ENCODE results near the gene UNC13B.

UNC13B gene

GRCh38 chr9:35306283-35306682, 144.5 kb downstream of the UNC13B start:
- no peak for TF ChIP-seq CTCF (conservative IDR thresholded peaks at IDR 0.05; ENCODE audit: control insufficient read depth, insufficient read depth, low read depth, low read length)
- DNase-seq (ENCODE audit: low read depth) = peak; percentile 42
- H3K4me3 ChIP-seq (ENCODE audit: control insufficient read depth, low read depth, low read length) = no peak overlapping the region

DNA sequence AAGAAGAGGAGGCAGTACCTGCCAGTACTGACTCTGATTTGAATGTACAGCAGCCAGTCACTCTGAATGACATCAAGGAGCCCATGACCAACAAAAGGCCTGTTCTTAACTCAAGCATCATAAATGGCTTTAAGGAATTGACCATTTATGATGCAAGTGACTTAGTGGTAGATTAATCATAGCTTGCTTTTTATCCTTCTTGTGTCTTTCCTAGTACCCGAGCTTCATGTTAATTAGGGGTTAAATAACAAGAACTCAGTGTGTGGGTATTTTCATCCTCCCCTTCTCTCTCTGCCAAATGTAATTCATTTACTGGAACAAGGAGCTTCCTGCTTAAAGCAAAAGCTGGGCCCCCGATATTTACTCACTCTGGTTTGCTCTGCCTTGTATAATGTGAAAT, 146.5 kb downstream of the UNC13B start:
- no peak for DNase-seq (ENCODE audit: low read depth)
- H3K4me3 ChIP-seq (ENCODE audit: control insufficient read depth, low read depth, low read length) = no peak overlapping the region
- no peak for TF ChIP-seq CTCF (conservative IDR thresholded peaks at IDR 0.05; ENCODE audit: control insufficient read depth, insufficient read depth, low read depth, low read length)

DNA sequence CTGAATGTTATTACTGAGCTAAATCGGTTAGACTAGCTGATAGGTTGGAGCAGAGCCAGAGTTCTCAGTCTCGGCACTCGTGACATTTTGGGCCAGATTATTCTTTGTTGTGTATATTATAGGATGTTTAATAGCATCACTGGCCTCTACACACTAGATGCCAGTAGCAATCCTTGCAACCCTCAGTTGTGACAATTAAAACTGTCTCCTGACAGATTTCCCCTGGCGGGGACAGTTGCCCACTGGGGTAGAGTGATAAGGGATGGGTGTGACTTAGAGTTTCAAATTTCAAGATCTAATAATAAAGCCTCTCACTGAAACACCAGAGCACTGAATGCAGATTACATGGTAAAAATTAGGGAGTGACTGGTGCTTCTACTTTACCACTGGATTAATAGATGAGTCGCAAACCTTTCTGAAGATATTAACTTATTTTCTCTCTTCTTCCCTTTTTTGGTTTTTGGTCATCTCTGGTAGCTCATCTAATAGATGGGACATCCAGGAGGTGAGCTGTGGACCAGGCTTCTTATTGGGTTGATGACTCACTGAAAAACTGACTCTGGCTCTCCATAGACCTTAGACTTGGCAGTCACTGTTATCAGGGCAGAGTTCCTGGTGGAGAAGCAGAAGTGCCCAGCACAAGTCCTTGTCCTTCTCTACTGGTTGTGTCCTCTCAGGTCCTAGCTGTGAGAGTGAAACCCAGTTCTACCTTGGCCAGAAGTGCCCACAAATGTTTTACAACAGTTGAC, 150.3 kb downstream of the UNC13B start:
- TF ChIP-seq CTCF (conservative IDR thresholded peaks at IDR 0.05; ENCODE audit: control insufficient read depth, insufficient read depth, low read depth, low read length) = no peak
- no peak overlapping the region for H3K4me3 ChIP-seq (ENCODE audit: control insufficient read depth, low read depth, low read length)
- DNase-seq (ENCODE audit: low read depth) = peak; percentile 64

GRCh38 chr9:35313460-35313859, 151.7 kb downstream of the UNC13B start:
- peak; percentile 4 for DNase-seq (ENCODE audit: low read depth)
- no peak for TF ChIP-seq CTCF (conservative IDR thresholded peaks at IDR 0.05; ENCODE audit: control insufficient read depth, insufficient read depth, low read depth, low read length)
- no peak overlapping the region for H3K4me3 ChIP-seq (ENCODE audit: control insufficient read depth, low read depth, low read length)

GRCh38 chr9:35313916-35314315, 152.1 kb downstream of the UNC13B start:
- TF ChIP-seq CTCF (conservative IDR thresholded peaks at IDR 0.05; ENCODE audit: control insufficient read depth, insufficient read depth, low read depth, low read length) = no peak
- no peak overlapping the region for H3K4me3 ChIP-seq (ENCODE audit: control insufficient read depth, low read depth, low read length)
- DNase-seq (ENCODE audit: low read depth) = peak; percentile 72

GRCh38 chr9:35318741-35319140, 156.9 kb downstream of the UNC13B start:
- H3K4me3 ChIP-seq (ENCODE audit: control insufficient read depth, low read depth, low read length) = no peak overlapping the region
- TF ChIP-seq CTCF (conservative IDR thresholded peaks at IDR 0.05; ENCODE audit: control insufficient read depth, insufficient read depth, low read depth, low read length) = no peak
- no peak for DNase-seq (ENCODE audit: low read depth)
